SU-DHL-6 (cell line): ENCODE measurements around the gene FUT8.

Experiments used
- H2AFZ ChIP-seq: fragments of 200-600 bp; sonication (generic); 2 replicates; pipeline ENCODE4 v1.6.1; 2014; ENCODE audit warnings: low read depth, mild to moderate bottlenecking, moderate library complexity, mixed read lengths, antibody characterized with exemption, low read length; ENCODE audit not compliant: severe bottlenecking
- H3F3A ChIP-seq: fragments of 200-600 bp; shearing (Covaris generic); 2 replicates; pipeline ENCODE4 v1.6.0; 2016; ENCODE audit warnings: antibody characterized with exemption, mild to moderate bottlenecking; ENCODE audit not compliant: insufficient read depth
- H3K27ac ChIP-seq: fragments of 200-600 bp; sonication (generic); 2 replicates; pipeline ENCODE4 v1.5.1; 2016; ENCODE audit warnings: low read depth, mild to moderate bottlenecking, low read length, moderate library complexity, mixed read lengths
- H3K27me3 ChIP-seq: fragments of 200-600 bp; sonication (generic), shearing (Covaris generic); 2 replicates; pipeline ENCODE4 v1.6.0; 2014; ENCODE audit warnings: mild to moderate bottlenecking, low read length
- H3K36me3 ChIP-seq: fragments of 200-600 bp; sonication (generic); 2 replicates; pipeline ENCODE4 v1.6.1; 2014; ENCODE audit warnings: mild to moderate bottlenecking, low read length, mixed read lengths
- H3K4me2 ChIP-seq: fragments of 300-600, 200-600 bp; shearing (Covaris generic), sonication (generic); 2 replicates; pipeline ENCODE4 v1.6.0; 2014; ENCODE audit warnings: low read length, low read depth, mild to moderate bottlenecking; ENCODE audit not compliant: poor library complexity, severe bottlenecking
- H3K4me3 ChIP-seq: fragments of 200-600 bp; sonication (generic); 2 replicates; pipeline ENCODE4 v1.5.1; 2014; ENCODE audit warnings: antibody characterized with exemption, low read length, mild to moderate bottlenecking, mixed read lengths; ENCODE audit not compliant: insufficient read depth, poor library complexity, severe bottlenecking
- H3K79me2 ChIP-seq: fragments of 200-600 bp; sonication (generic); 2 replicates; pipeline ENCODE4 v1.6.1; 2014; ENCODE audit warnings: mild to moderate bottlenecking, low read length, moderate library complexity; ENCODE audit not compliant: insufficient read depth
- H3K9ac ChIP-seq: fragments of 200-600 bp; sonication (generic); 2 replicates; pipeline ENCODE4 v1.7.0; 2014; ENCODE audit warnings: mild to moderate bottlenecking, low read length
- H3K9me2 ChIP-seq: fragments of 200-600 bp; sonication (generic); replicated peaks from 2 replicates; pipeline ENCODE4 v1.6.1; 2014; ENCODE audit warnings: low read length; ENCODE audit not compliant: insufficient read depth
- H3K9me3 ChIP-seq: fragments of 200-600 bp; sonication (generic); 2 replicates; pipeline ENCODE4 v1.6.1; 2014; ENCODE audit warnings: low read length, mixed read lengths; ENCODE audit not compliant: insufficient read depth
- H4K20me1 ChIP-seq: fragments of 200-600 bp; sonication (generic); 2 replicates; pipeline ENCODE4 v1.6.1; 2014; ENCODE audit warnings: low read depth, mild to moderate bottlenecking, antibody characterized with exemption, low read length, moderate library complexity, mixed read lengths
- CTCF ChIP-seq: fragments of 200-600 bp; sonication (generic); IDR thresholded peaks from one replicate; pipeline ENCODE4 v1.5.1; 2017; ENCODE audit warnings: antibody characterized with exemption, mild to moderate bottlenecking, low read length, moderate library complexity; ENCODE audit not compliant: insufficient read depth, poor library complexity, severe bottlenecking
- EZH2phosphoT487 ChIP-seq: fragments of 200-600 bp; sonication (generic), shearing (Covaris generic); conservative IDR thresholded peaks from 2 replicates; pipeline ENCODE4 v1.6.1; 2018; ENCODE audit warnings: mild to moderate bottlenecking, antibody characterized with exemption, low read length, moderate library complexity, mixed read lengths

Gene FUT8

GRCh38 chr14:65774041-65774440 lies 361.5 kb downstream of the FUT8 start:
- Histone ChIP-seq H4K20me1 (no peaks in the 10 kb centered on the region), H3K27ac (no peak overlapping the region)

GRCh38 chr14:65776193-65776852 lies 363.8 kb downstream of the FUT8 start:
- Histone ChIP-seq H3K4me2 (no peak overlapping the region), H3K36me3 (no peaks in the 10 kb centered on the region), H3K27ac (no peak overlapping the region), H4K20me1 (no peaks in the 10 kb centered on the region), H3K9me3 (no peaks in the 10 kb centered on the region), H3K9me2 (no peaks in the 10 kb centered on the region), H3K79me2 (no peaks in the 10 kb centered on the region), H3K9ac (no peak overlapping the region), H3K4me3 (no peak overlapping the region), H3F3A (no peaks in the 10 kb centered on the region), H2AFZ (no peak overlapping the region), H3K27me3 (no peaks in the 10 kb centered on the region)
- TF ChIP-seq EZH2phosphoT487 (no peak), CTCF (no peak)

More at GRCh38 chr14:65774041-65774440, 361.5 kb downstream of the FUT8 start:
- no peak overlapping the region for H3K4me2 ChIP-seq
- no peaks in the 10 kb centered on the region for H3K9me3 ChIP-seq
- no peaks in the 10 kb centered on the region for H3K79me2 ChIP-seq
- no peaks in the 10 kb centered on the region for H3K36me3 ChIP-seq
- H3K4me3 ChIP-seq: no peak overlapping the region
- no peaks in the 10 kb centered on the region for H3K27me3 ChIP-seq
- no peak overlapping the region for H2AFZ ChIP-seq
- H3K9me2 ChIP-seq: no peaks in the 10 kb centered on the region
- TF ChIP-seq EZH2phosphoT487 (no peak), CTCF (no peak)
- H3K9ac ChIP-seq: no peak overlapping the region
- H3F3A ChIP-seq: no peaks in the 10 kb centered on the region

- Histone ChIP-seq H3K9ac (no peak overlapping the region), H2AFZ (no peak overlapping the region), H3K9me3 (no peaks in the 10 kb centered on the region), H3F3A (no peaks in the 10 kb centered on the region), H3K4me2 (no peak overlapping the region), H3K36me3 (no peaks in the 10 kb centered on the region), H3K27ac (no peak overlapping the region), H3K27me3 (no peaks in the 10 kb centered on the region), H3K4me3 (no peak overlapping the region), H3K79me2 (no peaks in the 10 kb centered on the region), H3K9me2 (no peaks in the 10 kb centered on the region), H4K20me1 (no peaks in the 10 kb centered on the region)
- no peak for TF ChIP-seq EZH2phosphoT487
- TF ChIP-seq CTCF: no peak
Observed at GRCh38 chr14:65780566-65780965, 368.0 kb downstream of the FUT8 start.
